Activated T-helper 9 cell treated with anti-CD3 and anti-CD28 coated beads, Interleukin-2, amount 50 U/mL, for 16 hours (primary cell): ENCODE measurements around the gene KLK10.

Source experiments
- DNase-seq: peaks from one replicate; pipeline ENCODE4 v3.0.0-alpha.2; 2020; ENCODE audit warnings: low read depth

Gene KLK10

GRCh38 chr19:51019544-51019925 lies at the start of gene KLK10:
TSS of gene KLK10 (minus strand) at chr19:51019709. CDS start at chr19:51019130, 579 bp downstream.
- DNase-seq = no peak

- DNase-seq = no peak
These were observed 47.1 kb upstream of the KLK10 start for GRCh38 chr19:51066393-51067186.

GRCh38 chr19:51065221-51065960 lies 45.9 kb upstream of the KLK10 start:
- DNase-seq = no peak

- no peak for DNase-seq
These were observed 45.2 kb upstream of the KLK10 start, which contains the start of gene KLK13 for GRCh38 chr19:51064534-51065220. TSS of gene KLK13 (minus strand) at chr19:51065092. CDS start at chr19:51065067, 25 bp downstream.

- DNase-seq = no peak
These were observed 44.2 kb upstream of the KLK10 start for GRCh38 chr19:51063664-51064063.

GRCh38 chr19:51060973-51061372 lies 41.5 kb upstream of the KLK10 start:
- DNase-seq = no peak

GRCh38 chr19:51060336-51060735 lies 40.8 kb upstream of the KLK10 start:
- no peak for DNase-seq

GRCh38 chr19:51059715-51060114 lies 40.2 kb upstream of the KLK10 start:
- DNase-seq = no peak

- DNase-seq = no peak
These were observed 36.4 kb upstream of the KLK10 start for GRCh38 chr19:51055866-51056265.

- no peak for DNase-seq
These were observed 27.5 kb upstream of the KLK10 start for GRCh38 chr19:51047031-51047335.

- DNase-seq = no peak
These were observed 24.8 kb upstream of the KLK10 start for GRCh38 chr19:51044327-51044726.

- no peak for DNase-seq
These were observed 24.0 kb upstream of the KLK10 start for GRCh38 chr19:51043497-51043896.

GRCh38 chr19:51040151-51040550 lies 20.6 kb upstream of the KLK10 start:
- DNase-seq = no peak

- no peak for DNase-seq
These were observed 17.0 kb upstream of the KLK10 start for GRCh38 chr19:51036519-51036918.

- DNase-seq = no peak
These were observed 15.2 kb upstream of the KLK10 start, which contains the start of gene KLK12 for GRCh38 chr19:51034704-51035103. TSS of gene KLK12 (minus strand) at chr19:51035002. CDS start at chr19:51034621, 381 bp downstream.

- no peak for DNase-seq
These were observed 12.3 kb upstream of the KLK10 start for GRCh38 chr19:51031880-51032225.

- DNase-seq = no peak
These were observed 11.8 kb upstream of the KLK10 start for GRCh38 chr19:51031220-51031879.

GRCh38 chr19:51030631-51031030 lies 11.1 kb upstream of the KLK10 start:
- DNase-seq = no peak

GRCh38 chr19:51029718-51030117 lies 10.2 kb upstream of the KLK10 start:
- DNase-seq = no peak

- no peak for DNase-seq
These were observed 8.4 kb upstream of the KLK10 start for GRCh38 chr19:51027873-51028272.

- no peak for DNase-seq
These were observed 7.8 kb upstream of the KLK10 start for GRCh38 chr19:51027126-51027806.

GRCh38 chr19:51026554-51026831 lies 7.0 kb upstream of the KLK10 start, which contains the start of gene KLK11:
TSS of gene KLK11 (minus strand) at chr19:51026616. CDS start at chr19:51025631, 985 bp downstream.
- DNase-seq = no peak
